Lung (tissue), 12 donors: Measurements from ENCODE around the gene TMEM244. TPM values are rescaled to one million over a fixed set of nuclear protein-coding genes. Genes with fewer than 3 reads are reported as not detected.

Experiments
- ATAC-seq: fragments of 200-7000 bp; cut with Tn5 transposase; one replicate; pipeline ENCODE4 v1.9.1; 2020; ENCODE audit warnings: moderate number of reproducible peaks; ENCODE audit not compliant: insufficient read depth, low FRiP score
- DNase-seq, 3 donors: peaks; one replicate each; pipeline ENCODE4 v3.0.0-alpha.2; 2013 to 2017
- H3K27ac ChIP-seq, 2 donors: one replicate each; pipeline ENCODE4 v1.5.1; 2013; ENCODE audit warnings: mild to moderate bottlenecking in 2 of 2, moderate library complexity in 2 of 2, control low read depth in 1 of 2, inconsistent platforms in 1 of 2, low read depth in 1 of 2, low read length in 1 of 2
- H3K27me3 ChIP-seq, 3 donors: one replicate each; pipeline ENCODE4 v1.5.1; 2013; ENCODE audit warnings: low read length in 2 of 3; ENCODE audit not compliant: control insufficient read depth in 3 of 3, insufficient read depth in 3 of 3
- H3K36me3 ChIP-seq, 4 donors: one replicate each; pipeline ENCODE4 v1.5.1; 2013; ENCODE audit warnings: low read length in 4 of 4, mild to moderate bottlenecking in 1 of 4, moderate library complexity in 1 of 4; ENCODE audit not compliant: control insufficient read depth in 4 of 4, insufficient read depth in 4 of 4
- H3K4me1 ChIP-seq, 5 donors: one replicate each; pipeline ENCODE4 v1.5.1; 2013; ENCODE audit warnings: low read length in 5 of 5, mild to moderate bottlenecking in 2 of 5, moderate library complexity in 1 of 5; ENCODE audit not compliant: control insufficient read depth in 5 of 5, insufficient read depth in 5 of 5
- H3K4me3 ChIP-seq: one replicate; pipeline ENCODE4 v1.5.1; 2013; ENCODE audit warnings: mild to moderate bottlenecking, control low read depth, moderate library complexity
- H3K9ac ChIP-seq, 2 donors: one replicate each; pipeline ENCODE4 v1.5.1; 2013; ENCODE audit warnings: low read length in 2 of 2, control low read depth in 1 of 2; ENCODE audit not compliant: insufficient read depth in 1 of 2
- H3K9me3 ChIP-seq, 4 donors: one replicate each; pipeline ENCODE4 v1.5.1; 2013; ENCODE audit warnings: low read length in 3 of 4, mild to moderate bottlenecking in 1 of 4, moderate library complexity in 1 of 4; ENCODE audit not compliant: control insufficient read depth in 4 of 4, insufficient read depth in 3 of 4
- CTCF ChIP-seq: IDR thresholded peaks from 2 replicates; pipeline ENCODE4 v1.5.1; 2012; ENCODE audit warnings: mild to moderate bottlenecking; ENCODE audit errors: control extremely low read depth, extremely low read depth
- WGBS, 2 donors: extraction: QIAGEN DNeasy Blood & Tissue Kit; methylation state at CpG; one replicate each; pipeline ENCODE4 v1.1.7; 2013; 5-methylcytosine and 5-hydroxymethylcytosine counted together
- polyA plus RNA-seq, 2 donors: library from polyadenylated mRNA; stranded (reverse); fragments of 200-250 nt; gene quantifications; one replicate each; pipeline ENCODE4 v1.2.1, GENCODE V29; 2013
- total RNA-seq, 2 donors: library from RNA; depleted of rRNA in 1 of 2; stranded (reverse); fragments of >200 nt in 1 of 2; gene quantifications; one replicate each; pipeline ENCODE4 v1.2.1, GENCODE V29; 2014 to 2021
- donor health status: control.
- donor health status: control.
- donor health status: Bipolar disorder and iron deficiency.
- donor health status: healthy.
- donor health status: DM: yes; HTN: yes; CAD: no.

Gene TMEM244
- total and polyA plus RNA-seq, 4 donors: not detected

- no peaks in the 10 kb centered on the region for H3K27me3 ChIP-seq
- TF ChIP-seq CTCF: no peak
- 93 to 97% methylated on average over 3 of the region's 3 CpGs for WGBS, 2 donors
- no peaks in the 10 kb centered on the region for H3K36me3 ChIP-seq
- ATAC-seq (no peak), DNase-seq (peak in 1 of 3 donors; percentile 12)
- no peak overlapping the region for H3K9ac ChIP-seq
- H3K4me1 ChIP-seq: peaks cover 0 to 5% (median 0%) of the 10 kb centered on the region in 5 donors
- no peaks in the 10 kb centered on the region for H3K9me3 ChIP-seq
- no peak overlapping the region for H3K27ac ChIP-seq
- H3K4me3 ChIP-seq: no peak overlapping the region
Observed at GRCh38 chr6:129849456-129849855, 11.7 kb downstream of the TMEM244 start.

- ATAC-seq (no peak), DNase-seq (no peak)
- Histone ChIP-seq H3K4me1 (no peaks in the 10 kb centered on the region), H3K9ac (no peak overlapping the region), H3K4me3 (no peak overlapping the region), H3K9me3 (no peaks in the 10 kb centered on the region), H3K36me3 (no peaks in the 10 kb centered on the region), H3K27me3 (no peaks in the 10 kb centered on the region), H3K27ac (no peak overlapping the region)
- TF ChIP-seq CTCF: no peak
Observed at GRCh38 chr6:129846761-129847160, 14.4 kb downstream of the TMEM244 start.

GRCh38 chr6:129845696-129846095 is 15.4 kb downstream of the TMEM244 start:
- no peak overlapping the region for H3K4me3 ChIP-seq
- 95 to 96% methylated on average over 2 of the region's 2 CpGs for WGBS, 2 donors
- DNase-seq (no peak), ATAC-seq (no peak)
- H3K27me3 ChIP-seq: no peaks in the 10 kb centered on the region
- no peaks in the 10 kb centered on the region for H3K4me1 ChIP-seq
- no peaks in the 10 kb centered on the region for H3K36me3 ChIP-seq
- H3K27ac ChIP-seq: no peak overlapping the region
- no peaks in the 10 kb centered on the region for H3K9me3 ChIP-seq
- no peak overlapping the region for H3K9ac ChIP-seq
- no peak for TF ChIP-seq CTCF

GRCh38 chr6:129844118-129844891 is 16.8 kb downstream of the TMEM244 start:
- ATAC-seq: no peak
- WGBS, 2 donors: 75 to 83% methylated on average over 10 of the region's 10 CpGs
- no peaks in the 10 kb centered on the region for H3K4me1 ChIP-seq
- H3K27me3 ChIP-seq: no peaks in the 10 kb centered on the region
- no peak overlapping the region for H3K9ac ChIP-seq
- no peak for DNase-seq
- no peak overlapping the region for H3K4me3 ChIP-seq
- no peaks in the 10 kb centered on the region for H3K36me3 ChIP-seq
- no peak overlapping the region for H3K27ac ChIP-seq
- H3K9me3 ChIP-seq: no peaks in the 10 kb centered on the region
- TF ChIP-seq CTCF: no peak
